ENCODE results near the gene HOXA13. TPM values are rescaled to one million over a fixed set of nuclear protein-coding genes. Genes with fewer than 3 reads are reported as not detected.

HOXA13 gene
- total RNA-seq, 1 experiment from 2014 or later, result not detected

DNA sequence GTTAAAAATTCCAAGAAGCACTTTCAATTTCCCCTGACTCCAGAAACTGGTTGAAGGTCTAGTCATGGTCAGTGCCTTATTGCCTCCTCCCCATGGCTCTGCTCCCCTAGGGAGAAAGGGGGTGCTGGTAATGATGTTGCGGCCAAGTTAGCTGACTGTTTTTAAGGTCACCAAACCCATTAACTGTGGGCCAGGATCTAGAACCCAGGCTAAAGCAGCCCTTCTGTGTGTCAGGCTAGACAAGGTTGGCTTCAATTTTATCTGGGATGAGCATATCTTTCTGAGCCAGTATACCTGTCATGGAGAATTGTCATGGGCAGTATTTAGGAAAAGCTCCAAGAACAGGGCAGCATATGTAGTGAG is 11.2 kb upstream of the HOXA13 start:
- no peak overlapping the region for H3K23ac ChIP-seq (ENCODE audit: insufficient read length, low read depth, low read length)
- Mint-ChIP-seq H3K27ac (no peak overlapping the region), H3K4me1 (peaks cover 16 to 25% of the 10 kb centered on the region in 2 experiments), H3K9me3 (peaks cover 0 to 8% of the 10 kb centered on the region in 2 experiments; a peak in 2 of 5 replicates), H3K36me3 (ENCODE audit: insufficient read depth in 1 of 3, low read depth in 3 of 3) (no peaks in the 10 kb centered on the region), H3K4me3 (no peak overlapping the region), H3K27me3 (ENCODE audit: low read depth) (peaks cover 100% of the 10 kb centered on the region)
- H2AK5ac ChIP-seq (ENCODE audit: insufficient read length, low read length), result no peak overlapping the region
- TF ChIP-seq, protein P1, sequence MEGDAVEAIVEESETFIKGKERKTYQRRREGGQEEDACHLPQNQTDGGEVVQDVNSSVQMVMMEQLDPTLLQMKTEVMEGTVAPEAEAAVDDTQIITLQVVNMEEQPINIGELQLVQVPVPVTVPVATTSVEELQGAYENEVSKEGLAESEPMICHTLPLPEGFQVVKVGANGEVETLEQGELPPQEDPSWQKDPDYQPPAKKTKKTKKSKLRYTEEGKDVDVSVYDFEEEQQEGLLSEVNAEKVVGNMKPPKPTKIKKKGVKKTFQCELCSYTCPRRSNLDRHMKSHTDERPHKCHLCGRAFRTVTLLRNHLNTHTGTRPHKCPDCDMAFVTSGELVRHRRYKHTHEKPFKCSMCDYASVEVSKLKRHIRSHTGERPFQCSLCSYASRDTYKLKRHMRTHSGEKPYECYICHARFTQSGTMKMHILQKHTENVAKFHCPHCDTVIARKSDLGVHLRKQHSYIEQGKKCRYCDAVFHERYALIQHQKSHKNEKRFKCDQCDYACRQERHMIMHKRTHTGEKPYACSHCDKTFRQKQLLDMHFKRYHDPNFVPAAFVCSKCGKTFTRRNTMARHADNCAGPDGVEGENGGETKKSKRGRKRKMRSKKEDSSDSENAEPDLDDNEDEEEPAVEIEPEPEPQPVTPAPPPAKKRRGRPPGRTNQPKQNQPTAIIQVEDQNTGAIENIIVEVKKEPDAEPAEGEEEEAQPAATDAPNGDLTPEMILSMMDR (conservative IDR thresholded peaks at IDR 0.05), result no peak
- no peak overlapping the region for H2BK120ac ChIP-seq (ENCODE audit: low read depth, low read length, poor library complexity, severe bottlenecking)
- H4K8ac ChIP-seq (replicated peaks; ENCODE audit: insufficient read length, low read depth, low read length), result no peak overlapping the region
- no peaks in the 10 kb centered on the region for H3K4me1 ChIP-seq (ENCODE audit: insufficient read depth, low read length)
- no peak overlapping the region for H2AFZ ChIP-seq (ENCODE audit: low read length)
- H3K4ac ChIP-seq (ENCODE audit: low read depth, low read length), result no peak overlapping the region
- no peak overlapping the region for H2BK5ac ChIP-seq (ENCODE audit: insufficient read length, low read length)
- peaks cover 100% of the 10 kb centered on the region for H3K27me3 ChIP-seq (ENCODE audit: insufficient read depth, low read length)
- H3K23me2 ChIP-seq (ENCODE audit: insufficient read length, low read depth, low read length, poor library complexity, severe bottlenecking), result peaks cover 8% of the 10 kb centered on the region
- H2BK20ac ChIP-seq (ENCODE audit: low read depth, low read length, poor library complexity, severe bottlenecking), result no peak overlapping the region
- H4K91ac ChIP-seq (ENCODE audit: insufficient read length, low read depth, low read length), result no peak overlapping the region
- H4K5ac ChIP-seq (ENCODE audit: insufficient read length, low read depth, low read length), result no peak overlapping the region
- no peak overlapping the region for H3T11ph ChIP-seq (ENCODE audit: low read length)
- DNase-seq, result no peak
- no peak overlapping the region for H2BK15ac ChIP-seq (ENCODE audit: low read depth, low read length)
- H3K56ac ChIP-seq (ENCODE audit: insufficient read length, low read depth, low read length), result no peak overlapping the region
- H3K79me1 ChIP-seq (ENCODE audit: insufficient read depth, low read depth, low read length, poor library complexity, severe bottlenecking), result no peaks in the 10 kb centered on the region
- no peak overlapping the region for H3K27ac ChIP-seq (ENCODE audit: insufficient read length, low read depth, low read length)
- H3K9ac ChIP-seq (ENCODE audit: extremely low read depth, insufficient read length, low read length), result no peak overlapping the region
- H4K20me1 ChIP-seq (ENCODE audit: control insufficient read depth, insufficient read depth, insufficient read length), result no peaks in the 10 kb centered on the region
- no CpG with 5 or more reads among the region's 1 CpG for WGBS (ENCODE audit: extremely low coverage, insufficient read length, low lambda C conversion rate)
- H3K4me2 ChIP-seq (ENCODE audit: insufficient read depth, insufficient read length, low read length), result no peak overlapping the region
- no peak overlapping the region for H3K18ac ChIP-seq (ENCODE audit: insufficient read length, low read depth, low read length)
- no peak overlapping the region for H2BK12ac ChIP-seq (ENCODE audit: insufficient read length, low read depth, low read length)
- H3K9me3 ChIP-seq (ENCODE audit: control insufficient read depth, low read depth, low read length), result no peaks in the 10 kb centered on the region
- no peak overlapping the region for H3K14ac ChIP-seq (ENCODE audit: insufficient read depth, low read length)
- no peaks in the 10 kb centered on the region for H3K79me2 ChIP-seq (ENCODE audit: insufficient read depth, low read length)

All from H9 (cell line).